GM12801 (cell line): ENCODE data around the gene FOXP1.

Experiments
- CTCF ChIP-seq: IDR thresholded peaks from one replicate; pipeline ENCODE4 v1.5.1; 2011; ENCODE audit warnings: control low read depth; ENCODE audit not compliant: insufficient read length; ENCODE audit errors: extremely low read depth

The FOXP1 gene

GRCh38 chr3:71525391-71525790 lies 58.1 kb downstream of the FOXP1 start:
- TF ChIP-seq CTCF = no peak

DNA sequence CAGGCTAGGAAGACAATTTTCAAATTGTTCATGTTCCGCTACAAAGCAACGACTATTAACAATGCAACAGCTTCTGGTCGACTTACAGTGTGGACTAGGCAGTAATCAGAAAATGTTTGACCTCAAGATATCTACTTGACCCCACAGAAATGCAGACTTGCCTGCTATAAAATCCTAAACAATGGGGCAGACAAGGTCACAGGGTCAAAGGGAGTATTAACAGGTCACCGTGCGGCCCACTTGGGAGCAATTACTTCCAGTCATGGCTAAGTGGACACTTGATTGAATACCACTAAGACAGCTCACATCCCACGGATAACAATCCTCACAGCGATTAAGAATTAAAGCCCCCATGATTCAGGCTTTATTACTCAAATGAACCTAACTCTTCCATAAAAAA lies 58.9 kb downstream of the FOXP1 start:
- TF ChIP-seq CTCF = no peak

DNA sequence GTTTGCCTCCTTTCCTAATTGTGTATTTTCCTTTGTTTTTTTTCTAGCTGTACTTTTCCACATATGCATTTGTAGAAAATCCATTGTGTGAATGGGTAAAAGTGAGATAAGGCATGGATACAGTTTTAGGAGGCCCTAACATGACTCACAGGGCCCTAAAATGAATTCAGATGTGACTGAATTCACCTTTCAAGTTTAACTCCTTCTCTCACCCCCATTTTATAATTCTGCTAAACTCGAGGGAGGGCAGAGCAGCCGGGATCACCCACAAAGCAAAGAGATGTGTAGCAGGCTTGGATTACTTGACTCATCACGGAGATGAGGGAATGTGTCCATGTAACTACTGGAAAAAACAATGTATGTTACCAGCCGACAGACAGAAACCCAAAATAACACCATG lies 59.9 kb downstream of the FOXP1 start:
- no peak for TF ChIP-seq CTCF

- TF ChIP-seq CTCF = no peak
Measured at GRCh38 chr3:71521940-71522876, 61.3 kb downstream of the FOXP1 start.

DNA sequence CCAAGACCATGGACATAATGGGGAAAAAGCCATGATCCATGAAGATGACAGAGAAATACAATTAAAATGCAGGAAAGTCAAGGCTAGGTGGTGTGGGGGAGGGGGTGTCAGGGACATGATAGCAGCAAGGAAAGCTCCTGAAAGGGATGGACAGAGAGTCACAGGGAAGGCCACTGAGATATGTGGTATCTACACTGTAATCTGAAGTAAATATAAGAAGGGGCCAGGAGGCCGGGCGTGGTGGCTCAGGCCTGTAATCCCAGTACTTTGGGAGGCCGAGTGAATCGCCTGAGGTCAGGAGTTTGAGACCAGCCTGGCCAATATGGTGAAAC lies 62.5 kb downstream of the FOXP1 start:
- no peak for TF ChIP-seq CTCF

DNA sequence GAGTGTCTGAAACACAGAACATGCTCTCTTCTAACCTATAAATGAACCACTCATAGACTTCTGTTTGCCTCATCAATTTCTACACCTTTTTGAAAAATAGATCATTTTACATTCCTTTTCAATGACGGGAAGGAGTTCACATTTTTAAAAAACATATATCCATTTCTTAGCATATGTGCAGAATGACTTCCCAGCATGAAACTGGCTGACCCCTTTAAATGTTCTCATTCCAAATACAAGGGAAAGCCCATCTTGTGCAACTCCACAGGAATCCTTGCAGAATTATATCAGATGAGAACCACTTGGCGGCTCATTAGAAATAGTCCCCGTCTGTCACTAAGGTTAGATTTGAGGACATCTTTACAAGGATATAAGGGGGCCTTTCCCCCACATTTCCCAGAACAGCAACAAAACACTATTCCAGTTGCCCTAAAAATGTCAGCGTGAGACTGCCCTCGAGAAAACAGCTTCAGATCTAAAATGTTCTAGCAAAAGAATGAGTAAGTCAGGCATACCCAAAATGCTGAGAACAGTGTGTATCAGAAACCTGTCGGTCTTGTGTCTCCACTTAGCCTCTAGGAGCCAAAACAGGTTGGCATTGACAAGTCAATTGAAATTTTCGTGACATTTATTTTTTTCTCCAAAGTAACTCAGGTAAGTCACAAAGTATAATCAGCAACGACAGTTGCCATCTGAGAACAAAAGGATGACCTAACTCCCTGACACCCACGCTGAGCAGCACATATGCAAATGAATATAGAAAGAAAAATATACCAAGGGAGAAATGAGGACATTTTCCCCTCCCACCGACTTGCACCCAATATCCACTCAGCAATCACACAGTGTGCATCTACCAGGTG lies 63.1 kb downstream of the FOXP1 start:
- no peak for TF ChIP-seq CTCF

GRCh38 chr3:71518089-71518488 lies 65.4 kb downstream of the FOXP1 start:
- no peak for TF ChIP-seq CTCF
